GM18507 (cell line): ENCODE results near the gene DARS1.
A peak's percentile ranks its signal among the peaks of the same experiment; 100 is the strongest.
"Not testable (repeated sequence)": the region's sequence is repeated elsewhere in the genome, so short reads cannot be mapped to it uniquely, and the experiment has no call there.

Source experiments
- DNase-seq: peaks from one replicate; pipeline ENCODE4 v3.0.0; 2011; ENCODE audit warnings: low read depth; ENCODE audit not compliant: insufficient read length; ENCODE audit errors: extremely low spot score
- FAIRE-seq: peaks from 2 replicates; lab custom pipeline; 2011; peaks lifted over from hg19 to GRCh38; lab: Jason Lieb, UNC

The DARS1 gene

GRCh38 chr2:135991861-135992260 lies 6.4 kb upstream of the DARS1 start:
- no peak for FAIRE-seq
- no peak for DNase-seq

- FAIRE-seq (no peak), DNase-seq (no peak)
Measured at GRCh38 chr2:135987441-135987840, 2.0 kb upstream of the DARS1 start.

GRCh38 chr2:135986507-135986906 lies 1.1 kb upstream of the DARS1 start:
- DNase-seq (no peak), FAIRE-seq (no peak)

GRCh38 chr2:135985826-135986393 lies 484 bp upstream of the DARS1 start:
- DNase-seq (peak; percentile 30), FAIRE-seq (no peak)

- FAIRE-seq (peak; percentile 24), DNase-seq (peak; percentile 29)
Measured at GRCh38 chr2:135984199-135985017, 1.0 kb downstream of the DARS1 start.

- FAIRE-seq, result peak; percentile 65
- no peak for DNase-seq
Measured at GRCh38 chr2:135980434-135981079, 4.9 kb downstream of the DARS1 start.

GRCh38 chr2:135975702-135976101 lies 9.7 kb downstream of the DARS1 start:
- DNase-seq (no peak), FAIRE-seq (no peak)

GRCh38 chr2:135974036-135974435 lies 11.4 kb downstream of the DARS1 start:
- DNase-seq, result no peak
- no peak for FAIRE-seq

GRCh38 chr2:135969655-135970387 lies 15.6 kb downstream of the DARS1 start:
- DNase-seq (no peak), FAIRE-seq (no peak)

- no peak for DNase-seq
- no peak for FAIRE-seq
Measured at GRCh38 chr2:135965756-135966155, 19.7 kb downstream of the DARS1 start.

GRCh38 chr2:135964404-135964803 lies 21.0 kb downstream of the DARS1 start:
- DNase-seq, FAIRE-seq: not testable (repeated sequence)

GRCh38 chr2:135963841-135964240 lies 21.6 kb downstream of the DARS1 start:
- no peak for FAIRE-seq

GRCh38 chr2:135962366-135963123 lies 22.9 kb downstream of the DARS1 start:
- FAIRE-seq (peak; percentile 50), DNase-seq (no peak)

More at GRCh38 chr2:135963841-135964240, 21.6 kb downstream of the DARS1 start:
- DNase-seq, result no peak

GRCh38 chr2:135960656-135961551 lies 24.5 kb downstream of the DARS1 start:
- FAIRE-seq (peak; percentile 9), DNase-seq (no peak)

GRCh38 chr2:135960150-135960549 lies 25.3 kb downstream of the DARS1 start:
- DNase-seq, result no peak
- FAIRE-seq, result no peak

- not testable (repeated sequence) for DNase-seq, FAIRE-seq
Measured at GRCh38 chr2:135958927-135959326, 26.5 kb downstream of the DARS1 start.

- FAIRE-seq (no peak), DNase-seq (no peak)
Measured at GRCh38 chr2:135954020-135954601, 31.3 kb downstream of the DARS1 start.

GRCh38 chr2:135952891-135953290 lies 32.5 kb downstream of the DARS1 start:
- FAIRE-seq (peak; percentile 33), DNase-seq (no peak)
